ENCODE measurements around the gene GREM1.

GREM1 gene

GRCh38 chr15:32781781-32782180 lies 64.0 kb downstream of the GREM1 start:
- no peak for DNase-seq (ENCODE audit: low spot score)

GRCh38 chr15:32784581-32784980 lies 66.8 kb downstream of the GREM1 start:
- no peak for DNase-seq (ENCODE audit: low spot score)

DNA sequence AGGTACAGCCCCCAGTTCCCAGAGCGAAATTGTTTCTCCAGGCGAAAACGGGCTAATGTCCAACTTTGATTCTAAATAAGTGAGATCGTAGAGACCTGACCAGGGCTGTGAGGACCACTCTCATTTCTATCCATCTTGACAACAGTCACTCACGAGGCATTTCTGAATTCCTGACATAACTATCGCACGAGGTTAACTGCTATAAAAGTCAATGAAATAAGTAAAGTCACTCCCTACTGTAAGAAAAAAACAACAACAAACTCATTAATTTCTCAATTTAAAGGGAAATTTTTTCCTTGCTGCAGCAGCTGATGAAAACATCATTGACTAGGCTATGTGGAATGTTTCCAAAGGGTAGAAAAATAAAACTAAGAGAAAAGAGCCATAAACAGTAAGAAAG lies 69.1 kb downstream of the GREM1 start:
- DNase-seq (ENCODE audit: low spot score), result no peak

GRCh38 chr15:32787949-32788348 lies 70.1 kb downstream of the GREM1 start:
- no peak for DNase-seq (ENCODE audit: low spot score)

DNA sequence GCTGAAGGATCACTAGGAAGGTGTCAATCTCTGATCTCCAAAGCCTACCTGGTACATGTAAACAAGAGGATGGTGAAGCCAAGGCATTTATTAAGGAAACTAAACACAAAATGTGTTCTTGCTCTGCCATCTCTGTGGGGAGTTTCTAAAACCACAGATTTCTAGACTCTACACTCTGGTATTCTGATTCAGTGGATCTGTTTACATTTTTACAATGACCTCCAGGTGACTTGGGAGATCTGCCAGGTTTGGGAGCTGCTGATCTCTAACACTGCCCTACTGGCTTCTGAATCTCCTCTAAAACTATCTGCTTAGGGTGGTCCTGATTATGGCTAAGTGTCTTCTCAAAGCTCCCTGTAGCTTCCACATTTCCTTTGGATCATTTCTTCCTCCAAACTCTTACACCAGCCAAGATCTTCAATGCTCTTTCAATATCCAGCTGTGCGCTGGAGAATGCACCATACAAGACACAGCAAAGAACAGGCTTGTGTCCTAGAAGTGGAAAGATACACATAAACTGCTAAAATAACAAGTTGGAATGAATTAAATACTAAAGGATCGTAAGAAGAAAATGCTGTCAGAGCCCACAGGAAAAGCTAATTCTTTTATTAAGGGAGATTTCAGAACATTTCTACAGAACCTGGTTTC lies 72.7 kb downstream of the GREM1 start:
- DNase-seq (ENCODE audit: low spot score), result peak; percentile 44

DNA sequence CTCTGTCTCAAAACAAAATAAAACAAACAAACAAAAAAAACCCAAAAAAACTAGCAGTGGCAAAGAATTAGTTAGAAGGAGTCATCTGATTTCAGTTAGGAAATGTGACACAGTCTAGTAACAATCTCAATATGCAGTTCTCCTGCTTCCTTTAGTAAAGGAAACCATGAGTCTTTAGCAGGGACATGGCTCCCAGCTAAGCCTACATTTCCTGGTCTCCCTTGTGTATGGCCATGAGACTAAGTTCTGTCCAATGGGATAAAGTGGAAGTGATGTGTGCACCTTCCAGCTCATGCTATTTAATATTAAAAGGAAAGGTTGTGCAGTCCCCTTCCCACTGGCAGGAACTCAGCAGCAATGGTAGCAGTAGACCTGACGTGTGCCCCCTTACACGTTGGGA lies 74.6 kb downstream of the GREM1 start:
- DNase-seq (ENCODE audit: low spot score), result no peak

Data from kidney tubule cell (primary cell).